RKO (cell line): ENCODE measurements around the gene PLXNC1.

Source experiments
- DNase-seq: peaks from one replicate; pipeline ENCODE4 v3.0.0-alpha.2; 2016; ENCODE audit warnings: low spot score

Gene PLXNC1

DNA sequence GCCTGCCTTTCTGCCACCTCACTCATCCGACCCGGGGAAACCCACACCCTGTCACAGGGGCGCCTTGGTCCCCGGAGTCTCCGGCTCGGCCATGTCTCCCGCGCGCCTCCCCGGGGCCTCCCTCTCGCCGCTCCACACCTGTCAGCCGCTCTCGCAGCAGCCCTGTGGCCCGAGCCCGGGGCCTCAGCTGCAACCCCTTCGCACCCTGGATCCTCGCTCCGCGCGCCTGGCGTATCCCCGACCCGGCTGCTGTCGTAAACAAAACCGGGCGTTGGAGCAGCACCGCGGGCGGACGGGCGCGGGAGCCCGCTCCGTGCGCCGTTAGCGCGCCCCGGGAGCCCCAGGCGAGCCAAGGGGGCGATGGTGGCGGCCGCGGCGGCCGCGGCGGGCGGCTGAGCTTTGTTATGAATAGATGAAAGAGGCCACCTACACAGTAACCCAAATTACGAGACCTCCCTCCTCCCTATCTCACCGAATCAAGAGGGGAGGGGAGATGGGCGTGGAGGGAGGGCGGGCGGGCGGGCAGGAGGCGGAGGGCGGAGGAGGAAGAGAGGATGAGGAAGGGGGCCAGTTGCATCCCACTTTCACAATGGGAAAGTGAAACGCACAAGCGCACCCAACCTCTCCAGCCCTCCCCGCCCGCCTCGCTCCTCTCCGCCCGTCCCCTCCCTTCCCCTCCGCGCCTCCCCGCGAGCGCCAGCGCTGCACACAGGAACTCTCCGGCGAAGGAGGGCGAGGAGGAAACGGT lies at the start of gene PLXNC1:
Gene PLXNC1, plus strand, starts transcription at position 587 of the 748 bp plus-strand sequence. CDS start 395 bp downstream, outside the sequence.
- no peak for DNase-seq

DNA sequence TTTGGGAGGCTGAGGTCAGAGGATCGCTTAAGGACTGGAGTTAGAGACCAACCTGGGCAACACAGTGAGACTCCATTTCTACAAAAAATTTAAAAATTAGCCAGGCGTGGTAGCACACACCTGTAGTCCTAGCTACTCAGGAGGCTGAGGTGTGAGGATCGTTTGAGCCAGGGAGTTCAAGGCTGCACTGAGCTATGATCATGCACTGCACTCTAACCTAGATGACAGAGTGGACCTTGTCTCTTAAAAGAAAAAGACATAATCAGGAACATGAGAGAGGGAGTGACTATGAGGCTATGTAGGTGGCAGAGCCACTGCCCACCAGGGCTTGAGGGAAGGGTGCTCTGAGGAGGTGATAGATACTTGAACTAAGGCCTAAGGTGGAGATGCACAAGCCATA lies 49.2 kb upstream of the PLXNC1 start:
- no peak for DNase-seq

- DNase-seq = no peak
These were observed 48.7 kb upstream of the PLXNC1 start for GRCh38 chr12:94099632-94100031.

DNA sequence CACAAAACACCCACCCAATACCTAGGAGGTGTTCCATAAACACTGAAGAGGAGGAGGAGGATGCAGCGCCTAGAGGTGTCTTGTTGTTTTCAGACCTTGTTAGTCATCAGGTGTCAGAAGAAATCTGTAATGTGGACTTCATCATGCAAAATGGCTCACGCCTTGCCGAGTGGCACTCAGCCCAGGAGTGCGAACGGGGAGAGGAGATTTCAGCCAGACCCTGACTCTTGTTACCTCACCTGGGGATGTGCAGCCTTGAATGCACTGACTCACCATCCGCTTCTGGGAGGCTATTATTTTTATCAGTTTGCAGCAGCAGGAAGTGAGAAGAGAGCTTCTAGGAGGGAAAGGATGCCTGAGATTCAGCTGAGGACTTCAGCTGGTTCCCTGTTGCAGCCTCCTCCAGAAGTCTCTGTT lies 48.2 kb upstream of the PLXNC1 start:
- peak; percentile 21 for DNase-seq

DNA sequence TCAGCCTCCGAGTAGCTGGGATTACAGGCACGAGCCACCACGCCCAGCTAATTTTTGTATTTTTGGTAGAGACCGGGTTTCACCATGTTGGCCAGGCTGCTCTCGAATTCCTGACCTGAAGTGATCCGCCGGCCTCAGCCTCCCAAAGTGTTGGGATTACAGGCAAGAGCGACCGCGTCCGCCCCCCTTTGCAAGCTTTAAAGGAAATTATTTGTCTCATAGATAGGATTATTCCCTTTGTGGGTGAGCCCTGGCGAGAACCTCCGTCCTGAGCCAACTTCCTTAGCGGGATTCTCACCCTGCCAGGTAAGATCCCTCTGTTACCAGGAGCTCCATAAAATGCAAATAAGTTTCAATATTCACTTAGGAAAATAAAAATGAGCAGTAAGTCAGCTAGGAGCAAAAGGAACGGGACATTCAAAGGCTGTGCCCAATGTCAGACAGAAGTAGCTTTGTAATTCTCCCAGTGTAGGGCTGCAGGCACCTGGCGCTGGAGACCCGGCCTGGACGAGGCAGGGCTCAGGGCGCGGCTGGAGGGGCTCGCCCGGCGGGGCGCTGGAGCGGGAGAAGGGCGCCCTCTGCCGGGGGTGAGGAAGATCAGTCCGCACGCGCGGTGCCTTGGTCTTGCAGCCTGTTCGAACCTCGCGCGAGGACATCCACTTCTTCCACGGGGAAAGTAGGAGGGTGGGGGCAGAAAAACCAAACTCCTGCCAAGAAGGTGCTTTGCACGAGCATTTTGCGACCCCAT lies 47.2 kb upstream of the PLXNC1 start:
- DNase-seq = peak; percentile 75

DNA sequence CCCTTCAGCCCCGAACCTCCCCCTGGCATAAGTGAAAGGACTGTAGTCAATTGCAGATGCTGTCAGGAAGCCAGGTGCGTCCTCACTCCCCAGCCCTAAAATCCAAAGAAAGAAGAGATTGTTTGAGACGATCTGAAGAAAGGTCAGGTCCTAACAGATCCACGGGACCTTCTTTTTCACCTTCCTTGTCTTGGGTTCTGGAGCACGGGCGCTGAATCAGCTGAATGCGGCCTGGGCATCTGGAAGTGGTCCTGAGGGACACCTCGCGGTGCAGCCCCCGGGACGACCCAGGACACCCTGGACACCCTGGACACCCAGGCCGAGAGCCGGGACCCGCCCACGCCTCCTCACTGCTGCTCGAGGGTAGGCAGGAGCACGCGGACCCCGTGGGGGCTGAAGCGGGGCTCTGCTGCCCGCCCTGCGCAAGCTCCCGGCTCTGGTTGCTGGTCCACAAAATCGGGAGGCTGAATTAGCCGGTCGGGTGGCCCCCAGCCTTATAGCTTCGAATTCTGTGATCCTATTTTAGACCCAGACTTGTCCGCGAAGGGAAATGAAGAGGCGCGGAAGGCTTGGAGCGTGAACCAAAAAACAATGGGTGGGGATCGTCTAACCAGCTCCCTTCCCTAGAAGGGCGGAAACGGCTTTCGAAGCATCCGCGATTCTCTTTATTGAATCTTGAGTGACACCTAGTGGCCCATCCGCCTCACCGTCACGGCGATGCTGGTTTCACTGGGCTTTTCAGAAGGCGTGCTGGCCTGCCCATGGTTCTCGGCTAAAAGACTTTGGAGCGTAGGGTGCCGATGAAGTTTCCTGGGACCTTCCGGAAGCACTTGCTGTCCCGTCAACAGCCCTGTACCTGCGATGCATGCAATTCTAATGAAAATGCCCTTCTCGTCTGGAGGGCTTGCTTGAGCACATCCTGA lies 46.4 kb upstream of the PLXNC1 start:
- peak; percentile 90 for DNase-seq

DNA sequence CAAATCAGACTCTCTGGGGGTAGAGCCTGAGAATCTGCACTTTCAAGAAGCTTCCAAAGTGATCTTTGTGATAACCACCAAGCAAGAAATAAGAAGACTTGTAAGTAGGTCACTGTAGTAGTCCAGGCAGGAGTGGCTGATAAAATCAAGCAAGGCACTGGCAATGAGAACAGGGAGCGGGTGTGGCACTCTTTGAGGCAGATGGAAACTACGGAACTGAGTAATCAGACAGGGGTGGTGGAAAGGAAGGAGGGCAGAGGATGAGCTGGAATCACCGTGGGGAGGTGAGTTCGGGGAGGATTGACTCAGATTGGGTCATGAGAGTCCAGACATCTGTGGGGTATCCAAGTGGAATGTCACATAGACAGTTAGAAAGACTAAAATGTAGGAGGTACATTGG lies 44.4 kb upstream of the PLXNC1 start:
- no peak for DNase-seq

DNA sequence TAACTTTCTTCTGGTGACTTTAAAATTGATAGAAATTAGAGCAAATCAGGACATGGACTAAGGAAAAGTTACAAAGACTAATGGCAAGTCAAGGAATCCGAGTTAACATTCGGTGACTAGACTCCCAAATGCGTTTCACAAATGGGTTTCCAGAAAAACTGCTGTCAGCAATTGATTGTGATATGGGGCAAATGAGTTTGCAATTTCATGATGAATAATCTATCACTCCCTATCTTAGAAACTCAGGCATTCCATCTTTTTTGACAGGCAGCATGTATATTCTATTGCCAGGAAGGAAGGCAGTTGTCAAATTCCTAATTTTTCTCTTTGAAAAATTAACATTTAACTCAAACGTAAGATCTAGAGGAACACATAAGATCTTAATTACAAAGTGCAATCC lies 40.5 kb upstream of the PLXNC1 start:
- DNase-seq = no peak

DNA sequence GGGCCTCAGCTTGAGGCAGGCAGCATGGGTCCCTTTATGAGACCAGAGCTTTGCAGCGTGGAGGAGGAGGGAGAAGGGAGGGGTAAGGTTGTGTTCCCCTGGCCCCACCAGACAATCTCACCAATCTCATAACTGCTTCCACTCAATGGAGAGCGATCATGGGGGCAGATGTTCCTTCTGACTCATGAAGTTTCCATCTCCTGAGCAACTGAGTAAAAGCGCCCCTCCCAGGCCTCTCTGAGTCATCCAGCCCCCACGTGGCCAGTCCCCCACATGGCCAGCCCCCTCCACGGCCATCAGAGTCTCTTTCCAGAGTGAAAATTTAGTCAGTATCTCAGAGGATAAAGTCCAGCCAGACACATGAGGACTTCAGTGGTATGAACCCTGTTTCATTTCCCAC lies 39.2 kb upstream of the PLXNC1 start:
- DNase-seq = no peak

DNA sequence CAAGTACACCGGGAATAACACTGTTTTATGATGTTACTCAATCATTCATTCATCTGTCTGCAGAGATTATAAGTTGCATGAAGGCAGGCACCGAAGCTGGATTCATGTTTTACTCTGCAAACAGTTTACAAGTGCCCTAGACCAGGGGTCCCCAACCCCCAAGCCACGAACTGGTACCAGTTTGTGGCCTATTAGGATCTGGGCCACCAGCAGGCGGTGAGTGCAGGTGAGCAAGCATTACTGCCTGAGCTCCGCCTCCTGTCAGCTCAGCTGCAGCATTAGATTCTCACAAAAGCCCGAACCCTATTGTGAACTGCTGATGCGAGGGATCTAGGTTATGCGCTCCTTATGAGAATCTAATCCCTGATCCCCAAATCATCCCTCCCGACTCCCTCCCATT lies 38.1 kb upstream of the PLXNC1 start:
- DNase-seq = no peak

- DNase-seq = no peak
These were observed 37.1 kb upstream of the PLXNC1 start for GRCh38 chr12:94111302-94111701.

GRCh38 chr12:94112121-94112520 lies 36.3 kb upstream of the PLXNC1 start:
- DNase-seq = no peak

DNA sequence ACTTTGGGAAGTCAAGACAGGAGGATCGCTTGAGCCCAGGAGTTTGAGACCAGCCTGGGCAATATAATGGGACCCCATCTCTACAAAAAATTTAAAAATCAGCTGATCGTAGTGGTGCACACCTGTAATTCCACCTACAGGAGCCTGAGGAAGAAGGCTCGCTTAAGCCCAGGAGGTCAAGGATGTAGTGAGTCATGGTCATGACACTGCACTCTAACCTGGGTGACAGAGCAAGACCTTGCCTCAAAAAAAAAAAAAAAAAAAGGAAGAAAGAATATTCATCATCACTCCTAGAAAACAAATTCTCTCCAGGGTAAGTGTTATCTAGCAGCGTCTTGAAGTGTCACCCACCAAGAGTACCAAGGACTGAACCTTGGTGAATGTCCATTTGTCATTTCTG lies 34.2 kb upstream of the PLXNC1 start:
- no peak for DNase-seq

- no peak for DNase-seq
These were observed 32.2 kb upstream of the PLXNC1 start for GRCh38 chr12:94116191-94116590.

DNA sequence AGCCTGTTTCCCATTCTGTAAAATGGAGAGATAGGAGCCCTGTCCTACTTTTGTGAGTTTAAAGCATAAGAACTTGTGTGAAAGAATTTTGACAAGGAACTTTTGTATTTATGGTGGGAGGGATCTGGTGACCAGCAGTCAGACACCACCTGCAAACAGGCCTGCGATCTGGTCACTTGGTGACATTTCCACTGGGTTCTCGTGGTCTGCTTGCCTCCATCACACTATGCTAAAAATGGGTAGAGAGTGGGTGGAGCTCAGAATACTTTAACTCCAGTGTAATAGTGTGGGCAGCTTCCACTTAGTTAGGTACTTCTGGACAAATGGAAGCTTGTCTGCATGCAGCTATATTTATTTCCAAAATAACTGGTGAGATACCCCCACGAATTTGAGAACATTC lies 26.5 kb upstream of the PLXNC1 start:
- no peak for DNase-seq

DNA sequence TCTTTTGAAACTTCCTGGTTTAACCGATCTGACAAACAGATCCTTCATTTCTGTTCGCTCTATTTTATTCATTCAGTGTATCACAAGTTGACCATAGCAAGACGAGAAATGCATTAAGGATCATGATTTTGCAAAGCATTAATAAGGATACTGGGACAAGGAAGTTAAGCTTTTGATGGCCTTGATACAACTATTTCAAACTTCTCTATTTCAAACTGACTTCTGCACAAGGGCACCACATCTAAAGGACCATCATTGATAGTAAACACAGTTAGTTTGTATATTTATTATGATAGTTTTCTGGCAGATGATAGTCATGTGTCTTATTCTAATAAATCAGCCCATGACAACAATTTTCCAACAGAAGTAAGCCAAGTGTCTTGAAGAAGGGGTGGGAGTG lies 25.8 kb upstream of the PLXNC1 start:
- no peak for DNase-seq

- no peak for DNase-seq
These were observed 25.2 kb upstream of the PLXNC1 start for GRCh38 chr12:94123127-94123526.

DNA sequence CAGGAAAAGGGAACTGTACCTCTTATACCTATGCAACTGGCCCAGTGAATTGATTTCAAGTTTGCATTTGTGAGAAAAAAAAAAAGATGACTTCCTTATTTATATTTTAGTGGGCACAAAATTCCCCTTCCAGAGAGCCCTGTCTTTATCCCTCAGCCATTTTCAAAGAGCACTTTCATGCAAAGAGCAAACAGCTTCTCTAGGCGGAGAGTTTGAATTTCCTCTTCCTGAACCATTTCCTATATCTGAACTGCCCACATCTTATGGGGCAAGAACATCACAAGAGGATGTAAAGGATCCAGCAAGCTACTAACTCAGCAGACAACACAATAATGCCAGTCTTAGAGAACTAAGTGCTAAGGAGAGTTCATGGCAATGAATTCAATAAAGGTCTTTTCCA lies 22.3 kb upstream of the PLXNC1 start:
- no peak for DNase-seq

DNA sequence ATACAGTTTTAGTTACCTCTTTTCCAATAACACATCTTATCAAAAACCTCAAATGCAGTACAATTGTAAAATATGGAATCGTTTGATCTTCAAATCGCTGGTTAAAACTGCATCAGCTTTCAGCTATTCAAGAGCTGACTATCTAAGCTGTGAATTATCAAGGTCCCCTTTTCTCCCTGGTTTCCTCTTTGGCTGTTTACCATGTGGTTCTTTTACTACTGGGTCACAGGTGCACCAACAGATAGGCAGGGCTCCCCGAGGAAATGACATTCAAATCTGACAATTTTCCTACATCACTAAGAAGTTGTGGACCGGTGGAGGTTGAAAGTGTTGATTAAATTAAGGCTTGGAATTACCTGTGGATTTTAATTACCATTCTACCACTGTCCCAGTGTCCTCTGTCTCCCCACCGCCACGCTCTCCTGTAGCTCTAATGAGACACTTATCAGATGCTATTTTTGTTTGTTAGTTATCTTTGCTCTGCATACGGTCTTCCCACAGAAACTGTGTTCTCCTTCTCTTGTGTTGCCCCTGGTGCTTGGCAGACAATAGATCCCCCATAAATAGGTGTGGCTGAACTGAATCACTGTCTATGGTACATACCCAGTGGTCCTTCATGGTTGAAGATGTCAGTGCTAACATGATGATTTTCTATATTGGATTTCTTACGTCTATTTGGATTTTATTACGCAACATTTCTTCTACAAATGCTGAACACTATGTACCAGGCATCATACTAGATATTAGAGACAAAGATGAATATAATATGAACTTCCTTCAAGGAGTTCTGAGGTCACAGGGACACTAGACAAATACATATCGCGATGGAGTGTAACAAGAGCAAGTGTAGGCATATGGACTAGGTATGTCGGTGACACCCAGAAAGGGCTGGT lies 20.9 kb upstream of the PLXNC1 start:
- no peak for DNase-seq

- no peak for DNase-seq
These were observed 20.1 kb upstream of the PLXNC1 start for GRCh38 chr12:94128280-94128679.

DNA sequence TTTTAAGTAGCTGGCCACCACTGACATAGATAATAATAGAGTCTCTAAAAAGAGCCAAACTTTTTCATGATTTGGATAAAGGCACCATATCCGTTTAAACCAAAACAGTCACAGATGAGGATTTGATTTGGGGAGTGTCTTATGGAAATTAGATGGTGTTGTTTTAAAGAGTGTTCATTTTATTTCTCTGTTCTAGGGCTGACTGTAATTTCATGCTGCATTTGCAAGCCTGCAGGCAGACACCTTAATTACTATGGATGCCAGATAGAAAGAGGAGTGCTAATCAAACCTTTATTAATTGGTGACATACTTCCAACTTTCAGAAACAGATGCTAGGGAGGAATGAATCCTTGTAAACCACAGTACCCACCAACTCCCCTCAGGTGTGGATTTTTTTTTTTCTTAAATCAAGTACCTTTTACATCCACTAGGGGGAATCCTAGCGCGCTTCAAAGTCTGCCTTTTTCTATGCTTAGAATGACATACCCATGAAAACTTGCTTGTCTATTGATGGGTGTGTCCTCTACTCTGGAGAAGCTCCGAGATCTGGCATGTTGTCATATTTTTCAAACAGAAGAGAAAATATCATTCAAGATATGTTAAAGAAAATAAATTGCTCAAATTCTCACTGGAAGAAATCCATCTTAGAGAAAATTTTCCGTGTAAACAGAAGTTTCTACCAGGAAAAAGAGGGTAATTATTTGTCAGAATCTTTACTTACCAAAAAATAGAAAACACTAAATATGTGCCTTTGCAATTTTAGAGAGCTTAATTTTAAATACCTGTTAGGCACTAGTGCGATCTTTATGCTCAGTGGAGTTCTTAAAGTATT lies 14.2 kb upstream of the PLXNC1 start:
- peak; percentile 70 for DNase-seq
